ENCODE data around the gene PRR5L.

Gene PRR5L

GRCh38 chr11:36311926-36312595 is 16.0 kb downstream of the PRR5L start:
- H3K9me3 ChIP-seq (ENCODE audit: control insufficient read depth, insufficient read depth, low read length), result no peaks in the 10 kb centered on the region
- H3K27me3 ChIP-seq (ENCODE audit: control insufficient read depth, low read length), result peaks cover 22% of the 10 kb centered on the region
- H3K4me3 ChIP-seq (ENCODE audit: low read length), result no peak overlapping the region
- no peaks in the 10 kb centered on the region for H4K20me1 ChIP-seq (ENCODE audit: control insufficient read depth, insufficient read depth, low read depth, low read length)
- H3K4me1 ChIP-seq (ENCODE audit: control insufficient read depth, low read length), result no peaks in the 10 kb centered on the region
- no peak overlapping the region for H3K27ac ChIP-seq (ENCODE audit: low read depth, low read length)
- H3F3A ChIP-seq (ENCODE audit: control insufficient read depth, insufficient read depth), result no peaks in the 10 kb centered on the region
- no peaks in the 10 kb centered on the region for H3K36me3 ChIP-seq (ENCODE audit: control insufficient read depth, low read length)
- no peaks in the 10 kb centered on the region for H3K79me2 ChIP-seq (ENCODE audit: control insufficient read depth, low read length)
- no peak for TF ChIP-seq EZH2phosphoT487 (IDR thresholded peaks at IDR 0.05; ENCODE audit: borderline replicate concordance, low read length)
- TF ChIP-seq, protein P1, sequence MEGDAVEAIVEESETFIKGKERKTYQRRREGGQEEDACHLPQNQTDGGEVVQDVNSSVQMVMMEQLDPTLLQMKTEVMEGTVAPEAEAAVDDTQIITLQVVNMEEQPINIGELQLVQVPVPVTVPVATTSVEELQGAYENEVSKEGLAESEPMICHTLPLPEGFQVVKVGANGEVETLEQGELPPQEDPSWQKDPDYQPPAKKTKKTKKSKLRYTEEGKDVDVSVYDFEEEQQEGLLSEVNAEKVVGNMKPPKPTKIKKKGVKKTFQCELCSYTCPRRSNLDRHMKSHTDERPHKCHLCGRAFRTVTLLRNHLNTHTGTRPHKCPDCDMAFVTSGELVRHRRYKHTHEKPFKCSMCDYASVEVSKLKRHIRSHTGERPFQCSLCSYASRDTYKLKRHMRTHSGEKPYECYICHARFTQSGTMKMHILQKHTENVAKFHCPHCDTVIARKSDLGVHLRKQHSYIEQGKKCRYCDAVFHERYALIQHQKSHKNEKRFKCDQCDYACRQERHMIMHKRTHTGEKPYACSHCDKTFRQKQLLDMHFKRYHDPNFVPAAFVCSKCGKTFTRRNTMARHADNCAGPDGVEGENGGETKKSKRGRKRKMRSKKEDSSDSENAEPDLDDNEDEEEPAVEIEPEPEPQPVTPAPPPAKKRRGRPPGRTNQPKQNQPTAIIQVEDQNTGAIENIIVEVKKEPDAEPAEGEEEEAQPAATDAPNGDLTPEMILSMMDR (IDR thresholded peaks at IDR 0.05; ENCODE audit: low read depth, low read length, poor library complexity, severe bottlenecking), result no peak
- no peaks in the 10 kb centered on the region for H3K9me2 ChIP-seq (replicated peaks; ENCODE audit: control insufficient read depth, low read length)
- H3K4me2 ChIP-seq (ENCODE audit: low read length), result no peak overlapping the region

GRCh38 chr11:36312611-36313472 is 16.8 kb downstream of the PRR5L start:
- Histone ChIP-seq H3K4me3 (ENCODE audit: low read length) (no peak overlapping the region), H3K79me2 (ENCODE audit: control insufficient read depth, low read length) (no peaks in the 10 kb centered on the region), H3K9me3 (ENCODE audit: control insufficient read depth, insufficient read depth, low read length) (no peaks in the 10 kb centered on the region), H3K4me1 (ENCODE audit: control insufficient read depth, low read length) (no peaks in the 10 kb centered on the region), H3K27me3 (ENCODE audit: control insufficient read depth, low read length) (peaks cover 22% of the 10 kb centered on the region), H3K4me2 (ENCODE audit: low read length) (no peak overlapping the region), H3K27ac (ENCODE audit: low read depth, low read length) (no peak overlapping the region), H3K36me3 (ENCODE audit: control insufficient read depth, low read length) (no peaks in the 10 kb centered on the region), H3F3A (ENCODE audit: control insufficient read depth, insufficient read depth) (no peaks in the 10 kb centered on the region), H3K9me2 (replicated peaks; ENCODE audit: control insufficient read depth, low read length) (no peaks in the 10 kb centered on the region), H4K20me1 (ENCODE audit: control insufficient read depth, insufficient read depth, low read depth, low read length) (no peaks in the 10 kb centered on the region)
- no peak for TF ChIP-seq EZH2phosphoT487 (IDR thresholded peaks at IDR 0.05; ENCODE audit: borderline replicate concordance, low read length)
- TF ChIP-seq, protein P1 (IDR thresholded peaks at IDR 0.05; ENCODE audit: low read depth, low read length, poor library complexity, severe bottlenecking), result no peak

DNA sequence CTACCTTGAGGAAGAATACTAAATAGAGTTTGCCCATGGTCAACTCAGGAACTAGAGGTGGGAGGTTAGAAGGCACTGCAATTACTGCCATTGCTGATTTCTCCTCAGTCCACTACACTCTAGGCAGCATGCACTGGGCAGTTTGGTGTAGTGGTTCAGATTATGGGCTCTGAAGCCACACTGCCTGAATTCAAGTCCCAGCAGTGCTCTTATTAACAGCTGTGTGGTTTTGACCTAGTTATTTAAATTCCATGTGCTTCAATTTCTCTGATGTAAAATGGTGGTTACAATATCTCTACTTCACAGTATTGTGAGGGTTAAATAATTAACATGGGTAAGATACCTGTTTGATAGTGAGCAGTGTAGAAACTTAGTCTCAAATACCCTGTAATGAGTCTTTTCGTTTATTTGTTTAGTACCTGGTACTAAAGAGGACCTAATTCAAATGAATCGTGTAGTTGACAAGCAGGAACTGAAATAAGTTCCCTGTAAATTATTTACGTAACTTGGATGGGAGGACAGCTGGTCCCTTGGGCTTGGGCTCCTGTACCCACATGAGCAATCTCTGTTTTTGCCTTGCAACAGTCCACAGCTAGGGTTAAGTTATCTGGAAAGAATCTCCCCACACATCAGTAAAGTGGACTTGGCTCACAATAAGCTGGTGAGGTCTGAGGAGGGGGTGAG is 17.8 kb downstream of the PRR5L start:
- no peak overlapping the region for H3K4me3 ChIP-seq (ENCODE audit: low read length)
- H4K20me1 ChIP-seq (ENCODE audit: control insufficient read depth, insufficient read depth, low read depth, low read length), result no peaks in the 10 kb centered on the region

More for the DNA sequence above, 17.8 kb downstream of the PRR5L start:
- Histone ChIP-seq H3K27ac (ENCODE audit: low read depth, low read length) (no peak overlapping the region), H3F3A (ENCODE audit: control insufficient read depth, insufficient read depth) (no peaks in the 10 kb centered on the region), H3K4me2 (ENCODE audit: low read length) (no peak overlapping the region), H3K9me2 (replicated peaks; ENCODE audit: control insufficient read depth, low read length) (no peaks in the 10 kb centered on the region), H3K27me3 (ENCODE audit: control insufficient read depth, low read length) (peaks cover 20% of the 10 kb centered on the region), H3K79me2 (ENCODE audit: control insufficient read depth, low read length) (no peaks in the 10 kb centered on the region), H3K9me3 (ENCODE audit: control insufficient read depth, insufficient read depth, low read length) (no peaks in the 10 kb centered on the region), H3K4me1 (ENCODE audit: control insufficient read depth, low read length) (no peaks in the 10 kb centered on the region), H3K36me3 (ENCODE audit: control insufficient read depth, low read length) (no peaks in the 10 kb centered on the region)
- TF ChIP-seq, protein P1 (IDR thresholded peaks at IDR 0.05; ENCODE audit: low read depth, low read length, poor library complexity, severe bottlenecking), result no peak
- no peak for TF ChIP-seq EZH2phosphoT487 (IDR thresholded peaks at IDR 0.05; ENCODE audit: borderline replicate concordance, low read length)
